ENCODE data around the gene GRIA4.
"Not testable (repeated sequence)": the region's sequence is repeated elsewhere in the genome, so short reads cannot be mapped to it uniquely, and the experiment has no call there.

Gene GRIA4

GRCh38 chr11:105720096-105720495 is 110.2 kb downstream of the GRIA4 start:
- peak in 1 of 3 experiments; percentile 35 for DNase-seq

DNA sequence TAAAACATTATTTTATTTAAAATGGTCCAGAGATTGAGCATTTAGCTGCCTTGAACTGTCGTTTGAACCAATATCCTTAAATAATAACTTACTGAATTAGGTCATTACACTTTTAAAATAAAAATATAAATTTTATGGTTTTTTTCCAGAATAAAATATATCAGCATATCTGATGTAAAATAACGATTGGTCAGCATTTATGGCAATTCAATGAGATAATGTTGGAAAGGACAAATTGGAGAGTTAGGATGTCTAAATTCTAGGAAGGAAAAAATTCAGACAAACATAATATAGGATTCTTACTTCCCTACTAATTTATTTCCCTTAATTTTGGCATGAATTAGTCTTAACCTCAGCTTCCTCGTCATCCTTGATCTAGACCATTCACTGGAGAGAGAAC is 113.4 kb downstream of the GRIA4 start:
- DNase-seq = no peak

DNA sequence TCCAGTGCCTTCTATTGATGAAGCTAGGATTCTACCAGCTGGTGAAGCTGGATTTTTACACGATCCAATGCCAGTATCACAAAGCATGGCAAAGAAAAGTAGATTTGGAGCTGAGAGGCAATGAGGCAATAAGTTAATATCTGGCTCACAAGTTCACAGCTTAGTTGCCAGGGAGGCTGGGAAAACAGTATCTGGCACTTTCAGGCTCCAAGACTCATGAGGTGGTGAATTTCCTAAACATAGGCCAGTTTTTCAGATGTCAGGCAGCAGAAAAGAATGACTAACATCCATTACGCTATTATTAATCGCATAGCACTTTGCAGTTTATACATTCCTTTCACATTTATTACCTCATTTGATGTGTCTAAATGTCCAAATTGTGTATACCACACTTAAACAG is 122.7 kb downstream of the GRIA4 start:
- no peak for DNase-seq

DNA sequence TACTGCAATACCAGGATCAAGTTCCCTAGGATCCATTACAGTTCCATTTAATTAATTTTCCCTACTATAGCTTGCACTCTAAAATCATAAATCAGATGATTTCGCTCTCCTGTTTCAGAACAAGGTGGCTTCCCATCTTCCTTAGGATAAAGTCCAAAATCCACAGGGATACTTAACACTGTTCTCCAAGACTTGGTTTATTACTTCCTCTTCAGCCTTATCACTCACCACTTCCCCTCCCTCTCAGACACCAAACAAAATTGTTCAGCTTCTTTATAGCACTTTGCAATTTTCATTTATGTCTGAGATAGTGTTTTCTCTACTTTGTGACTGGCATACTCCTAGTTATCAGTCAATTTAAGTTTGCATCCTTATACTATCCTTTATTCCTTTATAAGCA is 124.6 kb downstream of the GRIA4 start:
- DNase-seq = no peak

GRCh38 chr11:105738251-105738650 is 128.4 kb downstream of the GRIA4 start:
- DNase-seq = no peak

DNA sequence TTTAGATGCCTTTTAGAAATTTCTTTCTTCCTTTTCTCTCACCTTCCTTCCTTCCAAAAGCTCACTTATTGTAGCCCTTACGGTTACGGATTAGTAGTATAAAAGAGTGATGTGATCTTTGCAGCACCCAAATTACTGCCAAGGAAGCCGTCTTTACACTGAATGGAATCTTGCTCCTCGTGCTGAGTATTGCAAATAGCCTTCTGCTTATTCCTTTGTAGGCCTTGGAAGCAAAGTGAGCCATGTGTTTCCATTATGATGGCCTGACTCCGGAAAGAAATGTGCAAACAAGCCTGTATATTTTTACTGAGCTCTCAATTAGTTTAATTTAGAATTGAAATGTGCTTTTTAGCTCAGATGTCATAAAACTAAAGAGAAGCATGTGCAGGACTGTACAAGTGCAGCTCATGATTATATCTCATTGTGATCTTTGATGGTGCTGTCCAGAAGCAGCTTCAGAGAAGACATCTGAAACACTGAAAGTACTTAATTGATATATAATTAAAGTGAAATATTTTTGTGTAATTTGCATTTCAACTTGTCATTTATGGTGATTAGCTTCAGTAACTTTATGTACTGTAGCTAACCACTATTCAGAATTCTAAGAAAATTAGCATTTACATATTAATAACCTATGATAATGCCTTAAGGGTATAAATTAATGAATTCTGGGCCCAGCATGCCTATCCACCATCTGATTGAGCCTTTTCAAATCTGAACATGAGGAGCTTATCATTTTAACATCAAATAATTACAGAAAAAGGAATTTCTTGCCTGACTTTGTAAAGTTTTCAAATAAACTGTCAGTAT is 129.3 kb downstream of the GRIA4 start:
- DNase-seq = peak in 1 of 3 experiments; percentile 33

- DNase-seq = no peak
These were observed 130.5 kb downstream of the GRIA4 start for GRCh38 chr11:105740164-105740903.

DNA sequence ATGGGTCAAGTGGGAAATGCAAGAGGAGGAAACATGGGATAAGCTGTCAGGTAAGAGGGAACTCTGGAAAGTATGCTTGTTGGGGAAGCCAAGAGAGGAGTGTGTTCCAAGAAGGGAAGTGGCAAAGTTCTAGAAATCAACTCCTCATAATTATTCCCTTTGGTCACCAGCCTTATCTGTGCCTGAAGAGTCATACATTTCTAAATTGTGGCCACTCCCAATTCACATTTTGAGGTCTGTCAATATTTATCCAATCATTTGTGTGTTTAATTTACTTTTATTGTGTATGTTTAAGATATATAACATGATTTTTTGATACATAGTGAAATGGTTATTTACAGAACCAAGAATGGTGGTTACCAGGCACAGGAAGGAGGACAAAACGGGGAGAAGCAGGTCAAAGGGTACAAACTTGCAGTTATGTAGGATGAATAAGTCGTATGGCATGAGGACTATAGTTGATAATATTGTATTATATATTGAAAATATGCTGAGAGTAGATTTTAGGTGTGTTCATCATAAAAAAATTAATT is 131.7 kb downstream of the GRIA4 start:
- no peak for DNase-seq

DNA sequence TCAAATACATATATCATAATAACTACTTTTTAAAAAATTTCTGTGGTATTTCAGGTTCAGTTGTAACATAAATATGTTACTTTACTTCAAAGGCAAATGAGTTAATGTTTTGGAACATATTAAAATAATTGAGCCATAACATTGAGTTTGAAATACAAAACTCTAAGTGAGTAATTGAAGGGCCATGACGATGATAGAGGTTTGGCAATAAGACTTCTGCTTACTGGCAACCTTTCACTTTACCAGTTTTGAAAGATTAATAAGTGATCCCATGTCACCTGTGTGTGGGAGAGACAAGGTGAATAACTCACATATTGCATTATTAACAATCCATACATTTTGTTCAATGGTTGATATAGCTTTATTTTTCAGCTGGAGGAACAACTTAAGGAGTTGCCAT is 144.4 kb downstream of the GRIA4 start:
- DNase-seq = no peak

GRCh38 chr11:105754716-105755115 is 144.8 kb downstream of the GRIA4 start:
- DNase-seq = no peak

- DNase-seq = no peak
These were observed 147.2 kb downstream of the GRIA4 start for GRCh38 chr11:105757107-105757506.

- DNase-seq = no peak
These were observed 153.7 kb downstream of the GRIA4 start for GRCh38 chr11:105763594-105763993.

- peak in 1 of 3 experiments; percentile 37 for DNase-seq
These were observed 158.1 kb downstream of the GRIA4 start for GRCh38 chr11:105767931-105768330.

DNA sequence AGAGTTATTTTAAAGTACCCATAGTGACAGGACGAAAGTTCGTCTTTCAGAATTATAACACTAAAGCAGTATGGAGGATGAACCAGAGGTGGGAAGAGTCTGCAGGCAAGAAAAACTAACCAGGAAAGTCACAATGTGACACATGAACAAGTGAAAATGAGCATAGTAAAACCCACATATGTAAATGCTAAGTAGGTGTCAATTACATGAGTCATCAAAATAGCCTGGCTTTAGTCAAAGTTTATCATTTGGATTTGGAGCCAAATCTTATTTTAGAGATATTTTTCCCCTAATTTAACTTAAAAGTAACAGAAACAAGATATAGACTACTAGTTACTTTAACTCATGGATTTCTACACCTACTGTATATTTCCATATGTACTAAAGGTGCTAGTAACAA is 159.8 kb downstream of the GRIA4 start:
- DNase-seq = no peak

DNA sequence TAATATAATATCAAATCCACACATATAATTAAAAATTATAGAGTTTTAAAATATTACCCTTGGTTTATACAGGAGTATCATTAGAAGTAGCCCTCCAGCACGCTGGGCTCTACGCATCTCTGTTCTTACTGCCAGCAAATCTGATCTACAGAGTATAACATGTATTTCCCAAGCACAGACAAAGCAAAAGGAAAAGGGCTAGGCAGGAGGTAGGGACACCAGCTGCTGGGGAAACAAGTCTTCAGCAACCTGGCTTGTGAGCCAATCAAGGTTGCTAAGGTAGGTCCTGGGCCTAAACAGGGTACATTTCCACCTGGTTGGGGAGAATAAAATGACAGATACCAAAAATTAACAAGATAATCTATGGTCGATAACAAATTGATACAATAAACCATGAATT is 163.6 kb downstream of the GRIA4 start:
- DNase-seq = peak in 1 of 3 experiments; percentile 12

DNA sequence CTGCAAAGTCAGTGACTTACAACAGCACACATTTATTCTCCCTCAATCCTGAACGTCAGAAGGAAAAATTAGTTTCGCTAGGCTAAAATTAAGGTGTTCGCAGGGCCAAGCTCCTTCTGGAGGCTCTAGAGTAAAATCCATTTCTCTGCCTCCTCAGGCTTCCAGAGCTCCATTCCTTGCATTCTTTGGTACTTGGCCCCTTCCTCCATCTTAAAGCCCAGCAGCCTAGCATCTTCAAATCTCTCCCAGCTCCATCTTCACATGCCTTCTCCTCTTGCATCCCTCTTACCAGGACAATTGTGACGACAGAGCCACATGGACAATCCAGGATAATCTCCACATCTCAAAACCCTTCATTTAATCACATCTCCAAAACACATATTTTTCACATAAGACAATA is 165.0 kb downstream of the GRIA4 start:
- DNase-seq = no peak

DNA sequence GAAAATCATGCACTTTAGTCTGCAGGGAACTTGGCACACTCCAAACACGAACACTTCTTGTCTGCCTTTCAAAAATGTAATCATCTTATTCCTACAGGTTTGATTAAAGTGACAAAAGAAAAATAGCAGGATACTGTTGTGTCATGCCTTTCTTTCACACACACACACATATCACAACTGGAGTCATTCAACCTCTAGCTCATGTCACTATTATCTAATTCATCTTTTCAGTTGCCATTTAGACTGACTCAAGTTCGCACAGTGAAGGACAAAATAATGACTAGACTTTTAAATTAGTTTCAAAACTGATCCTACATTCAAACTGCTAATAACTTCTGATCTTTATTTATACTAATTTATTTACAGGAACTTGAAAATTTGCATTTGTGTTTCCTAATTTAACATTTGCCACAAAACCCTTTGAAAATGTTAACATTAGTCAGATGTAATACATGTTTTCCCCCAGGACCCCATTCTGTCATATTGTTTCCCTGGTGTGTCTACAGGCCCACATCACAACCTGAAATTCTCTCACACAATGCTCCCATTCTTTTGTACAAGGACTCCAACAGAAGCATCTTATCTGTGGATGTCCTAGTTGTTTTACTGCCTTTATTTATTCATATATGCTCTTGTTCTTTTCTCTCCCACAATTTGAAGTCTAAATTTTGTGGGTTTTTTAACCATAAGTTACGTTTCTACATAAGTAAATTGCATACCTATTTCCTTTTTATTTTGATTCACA is 171.1 kb downstream of the GRIA4 start:
- DNase-seq = no peak

GRCh38 chr11:105781807-105782206 is 171.9 kb downstream of the GRIA4 start:
- peak in 1 of 3 experiments; percentile 73 for DNase-seq

DNA sequence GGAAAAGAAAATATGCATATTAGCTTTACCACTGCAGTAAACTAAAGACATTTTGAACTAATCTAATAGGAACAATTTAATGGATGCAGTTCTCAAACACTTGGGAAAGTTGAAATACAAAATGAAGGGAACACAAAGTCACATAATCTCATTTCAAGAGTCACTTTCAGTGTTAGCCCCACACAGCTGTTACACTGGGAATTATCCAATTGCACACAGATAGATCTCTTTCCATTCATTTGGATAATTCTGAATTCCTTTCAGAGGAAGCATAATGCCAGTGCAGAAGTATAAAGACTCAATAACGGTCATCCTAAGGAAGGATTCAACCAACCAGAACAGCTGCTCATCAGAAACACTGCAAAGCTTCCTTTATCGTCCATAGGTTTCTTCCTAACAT is 173.3 kb downstream of the GRIA4 start:
- no peak for DNase-seq

DNA sequence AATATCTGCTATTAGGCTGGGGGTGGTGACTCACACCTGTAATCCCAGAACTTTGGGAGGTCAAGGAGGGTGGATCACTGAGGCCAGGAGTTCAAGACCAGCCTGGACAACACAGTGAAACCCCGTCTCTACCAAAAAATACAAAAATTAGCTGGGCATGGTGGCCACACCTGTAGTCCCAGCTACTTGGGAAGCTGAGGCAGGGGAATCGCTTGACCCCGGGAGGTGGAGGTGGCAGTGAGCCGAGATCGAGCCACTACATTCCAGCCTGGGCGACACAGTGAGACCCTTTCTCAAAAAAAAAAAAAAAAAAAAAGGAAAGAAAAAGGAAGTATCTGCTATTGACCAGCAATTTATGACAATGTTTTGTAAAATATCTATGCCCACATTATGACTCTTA is 176.0 kb downstream of the GRIA4 start:
- DNase-seq = not testable (repeated sequence)

- peak in 1 of 3 experiments; percentile 41 for DNase-seq
These were observed 176.9 kb downstream of the GRIA4 start for GRCh38 chr11:105786741-105787140.

GRCh38 chr11:105789579-105790420 is 179.9 kb downstream of the GRIA4 start:
- peak in 1 of 3 experiments; percentile 62 for DNase-seq

Measured in NCI-H1417 (cell line).